HCT116 (cell line): Measurements from ENCODE around the gene PITHD1. TPM values are rescaled to one million over a fixed set of nuclear protein-coding genes. Genes with fewer than 3 reads are reported as not detected.

Experiments
- ATAC-seq: fragments of 200-7000 bp; cut with Tn5 transposase; 2 replicates; pipeline ENCODE4 v1.9.1; 2020; ENCODE audit warnings: mild to moderate bottlenecking, moderate library complexity
- BruUV-seq: library from RNA; stranded (reverse); fragments of 400-500 nt; replicated peaks from 2 replicates; lab custom pipeline; 2021; lab: Mats Ljungman, UMichigan
- CTCF ChIA-PET: fragments of 300-600 bp; sonication (Branson Sonifier 250); formaldehyde crosslinking; loops from one replicate; lab custom pipeline; 2021; ENCODE audit warnings: antibody characterized with exemption; lab: Charles Lee
- POLR2A ChIA-PET: fragments of 300-600, 350-600 bp; sonication (Branson Sonifier 250); formaldehyde crosslinking; loops from one replicate; lab custom pipeline; 2021; ENCODE audit warnings: antibody characterized with exemption; lab: Charles Lee
- RAD21 ChIA-PET, 2 experiments: fragments of 300-600 bp; sonication (Branson Sonifier 250); formaldehyde crosslinking; loops; one replicate each; lab custom pipeline; 2023; ENCODE audit warnings: low total read pairs in 2 of 2; ENCODE audit not compliant: uncharacterized antibody in 2 of 2, unreplicated experiment in 2 of 2, low non-redundant PET in 1 of 2; lab: Charles Lee
- DNase-seq: peaks from one replicate; pipeline ENCODE4 v3.0.0-alpha.2; 2010; ENCODE audit warnings: low read depth, low spot score
- H2AFZ ChIP-seq: fragments of 200-600 bp; shearing (Covaris generic), sonication (generic); 2 replicates; pipeline ENCODE4 v1.6.1; 2017; ENCODE audit warnings: low read depth, mixed run types, mixed read lengths, antibody characterized with exemption, low read length; ENCODE audit not compliant: poor library complexity, severe bottlenecking
- H3K27ac ChIP-seq: 2 replicates; pipeline ENCODE4 v1.5.1; 2012; ENCODE audit warnings: low read depth, low read length
- H3K27me3 ChIP-seq: fragments of 200-600 bp; sonication (generic); 2 replicates; pipeline ENCODE4 v1.6.1; 2016; ENCODE audit warnings: mixed run types, low read length, mixed read lengths; ENCODE audit not compliant: insufficient read depth
- H3K36me3 ChIP-seq, 2 experiments: fragments of 200-500 bp in 1 of 2; fragments of 200-600 bp in 1 of 2; sonication (Bioruptor generic) in 1 of 2; sonication (generic) in 1 of 2; 2 replicates each; pipeline versions ENCODE4 v1.5.1 to v1.6.1; 2014 to 2016; ENCODE audit warnings: low read length in 2 of 2, inconsistent platforms in 1 of 2, mixed read lengths in 1 of 2, mixed run types in 1 of 2; ENCODE audit not compliant: insufficient read depth in 2 of 2, control insufficient read depth in 1 of 2
- H3K4me1 ChIP-seq, 2 experiments: fragments of 200-600 bp in 1 of 2; sonication (generic) in 1 of 2; 2 replicates each; pipeline versions ENCODE4 v1.5.1 to v1.6.1; 2012 to 2017; ENCODE audit warnings: low read length in 2 of 2, inconsistent platforms in 1 of 2, mild to moderate bottlenecking in 1 of 2, mixed read lengths in 1 of 2, mixed run types in 1 of 2, moderate library complexity in 1 of 2; ENCODE audit not compliant: insufficient read depth in 2 of 2, control insufficient read depth in 1 of 2
- H3K4me2 ChIP-seq: fragments of 200-600 bp; sonication (generic); 2 replicates; pipeline ENCODE4 v1.6.1; 2017; ENCODE audit warnings: mixed run types, low read length, mixed read lengths
- H3K4me3 ChIP-seq, 2 experiments: fragments of 200-600 bp in 1 of 2; sonication (generic) in 1 of 2; replicated peaks in 1 of 2; 2 replicates each; pipeline ENCODE4 v1.5.1; 2011 to 2016; ENCODE audit warnings: low read length in 2 of 2, control low read depth in 1 of 2, low read depth in 1 of 2, mild to moderate bottlenecking in 1 of 2, mixed read lengths in 1 of 2, mixed run types in 1 of 2
- H3K79me2 ChIP-seq: fragments of 200-600 bp; sonication (generic); 2 replicates; pipeline ENCODE4 v1.6.1; 2017; ENCODE audit warnings: mild to moderate bottlenecking, mixed run types, low read length, moderate library complexity, mixed read lengths; ENCODE audit not compliant: insufficient read depth
- H3K9ac ChIP-seq: fragments of 200-600 bp; sonication (generic); 2 replicates; pipeline ENCODE4 v1.6.1; 2016; ENCODE audit warnings: low read length, mixed read lengths
- H3K9me2 ChIP-seq: fragments of 200-600 bp; sonication (generic), shearing (Covaris generic); 2 replicates; pipeline ENCODE4 v1.6.1; 2017; ENCODE audit warnings: mixed run types, mild to moderate bottlenecking, moderate library complexity; ENCODE audit not compliant: insufficient read depth
- H3K9me3 ChIP-seq, 2 experiments: fragments of 200-500 bp in 1 of 2; fragments of 200-600 bp in 1 of 2; sonication (Bioruptor generic) in 1 of 2; sonication (generic) in 1 of 2; 2 replicates each; pipeline ENCODE4 v1.6.1; 2014 to 2017; ENCODE audit warnings: low read length in 2 of 2, mixed read lengths in 2 of 2, inconsistent platforms in 1 of 2, low read depth in 1 of 2, mild to moderate bottlenecking in 1 of 2, mixed run types in 1 of 2, moderate library complexity in 1 of 2; ENCODE audit not compliant: control insufficient read depth in 1 of 2, insufficient read depth in 1 of 2
- H4K20me1 ChIP-seq: fragments of 200-600 bp; sonication (generic), shearing (Covaris generic); 2 replicates; pipeline ENCODE4 v1.6.1; 2017; ENCODE audit warnings: mixed run types, mild to moderate bottlenecking, moderate library complexity; ENCODE audit not compliant: insufficient read depth
- CBX3 ChIP-seq: IDR thresholded peaks from 2 replicates; pipeline ENCODE4 v1.6.1; 2012; ENCODE audit warnings: low read depth
- CEBPB ChIP-seq: IDR thresholded peaks from 2 replicates; pipeline ENCODE4 v1.6.1; 2012; ENCODE audit warnings: low read depth
- ELF1 ChIP-seq: IDR thresholded peaks from 2 replicates; pipeline ENCODE4 v1.6.1; 2012; ENCODE audit warnings: low read depth, borderline replicate concordance
- EZH2 ChIP-seq: fragments of 200-600 bp; sonication (generic); IDR thresholded peaks from 2 replicates; pipeline ENCODE4 v1.6.1; 2017; ENCODE audit warnings: antibody characterized with exemption, mixed run types
- EZH2phosphoT487 ChIP-seq: fragments of 200-600 bp; IDR thresholded peaks from 2 replicates; pipeline ENCODE4 v1.6.1; 2018; ENCODE audit warnings: antibody characterized with exemption, borderline replicate concordance
- FOSL1 ChIP-seq: IDR thresholded peaks from 2 replicates; pipeline ENCODE4 v1.6.1; 2012; ENCODE audit warnings: low read depth
- JUND ChIP-seq: IDR thresholded peaks from 2 replicates; pipeline ENCODE4 v1.6.1; 2012
- POLR2A ChIP-seq: IDR thresholded peaks from 2 replicates; pipeline ENCODE4 v1.7.0; 2011; ENCODE audit warnings: borderline replicate concordance; ENCODE audit not compliant: insufficient read depth, insufficient read length; ENCODE audit errors: extremely low read depth
- POLR2AphosphoS5 ChIP-seq: IDR thresholded peaks from 2 replicates; pipeline ENCODE4 v1.6.1; 2011; ENCODE audit warnings: mild to moderate bottlenecking, low read depth, low read length, moderate library complexity
- RAD21 ChIP-seq: IDR thresholded peaks from 2 replicates; pipeline ENCODE4 v1.6.1; 2012; ENCODE audit warnings: low read depth, mild to moderate bottlenecking
- TCF7L2 ChIP-seq: IDR thresholded peaks from 2 replicates; pipeline ENCODE4 v1.7.0; 2011; ENCODE audit warnings: borderline replicate concordance, inconsistent platforms; ENCODE audit not compliant: insufficient read depth, insufficient read length; ENCODE audit errors: extremely low read depth
- ZFX ChIP-seq: fragments of 450-650 bp; IDR thresholded peaks from 2 replicates; pipeline ENCODE4 v1.6.1; 2017
- ZNF274 ChIP-seq: fragments of 200-500 bp; sonication (Bioruptor generic); IDR thresholded peaks from 2 replicates; pipeline ENCODE4 v1.6.1; 2014; ENCODE audit warnings: mild to moderate bottlenecking, low read depth, low read length, inconsistent platforms
- intact Hi-C: fragments of 100-400 bp; cut with micrococcal nuclease; formaldehyde crosslinking; loops from 2 replicates; pipeline ENCODE4 v1.10.0; 2022
- total RNA-seq: library from RNA; stranded (reverse); gene quantifications from one replicate; pipeline ENCODE4 v1.2.1, GENCODE V29; 2021; ENCODE audit not compliant: unreplicated experiment
- TF ChIP-seq, protein P1 (sequence below): IDR thresholded peaks from 2 replicates; pipeline ENCODE4 v1.6.1; 2011; ENCODE audit warnings: mild to moderate bottlenecking, low read length, moderate library complexity; ENCODE audit not compliant: insufficient replicate concordance; ENCODE audit errors: extremely low read depth
- TF ChIP-seq, protein P2 (sequence below): IDR thresholded peaks from 2 replicates; pipeline ENCODE4 v1.6.1; 2012
- TF ChIP-seq, protein P3 (sequence below), 3 experiments: fragments of 200-600 bp in 1 of 3; sonication (generic) in 1 of 3; IDR thresholded peaks in 2 of 3; conservative IDR thresholded peaks in 1 of 3; 2 replicates each; pipeline ENCODE4 v1.5.1; 2012 to 2017; ENCODE audit warnings: low read depth in 2 of 3, low read length in 2 of 3, antibody characterized with exemption in 1 of 3, borderline replicate concordance in 1 of 3, control low read depth in 1 of 3, mild to moderate bottlenecking in 1 of 3, mixed read lengths in 1 of 3, mixed run types in 1 of 3, moderate library complexity in 1 of 3; ENCODE audit not compliant: insufficient read depth in 1 of 3

PITHD1 gene
- total RNA-seq, 1 experiment from 2014 or later = 57.2 TPM

DNA sequence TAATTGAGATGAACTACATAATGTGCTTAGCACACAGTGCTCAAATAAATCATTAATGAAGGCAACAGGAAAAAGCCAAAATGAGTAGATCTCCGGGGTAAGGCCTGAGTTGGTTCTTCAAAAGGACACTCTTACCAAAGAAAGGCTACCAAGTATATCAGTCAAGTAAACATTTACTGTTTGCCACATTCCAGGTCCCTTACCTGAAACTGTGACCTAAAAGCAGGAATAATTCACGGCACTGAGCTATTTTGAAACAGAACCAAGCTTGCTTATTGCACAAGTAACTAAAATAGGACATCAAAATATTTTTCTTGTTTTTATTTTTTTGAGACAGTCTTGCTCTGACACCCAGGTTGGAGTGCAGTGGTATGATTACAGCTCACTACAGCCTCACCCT is 2.0 kb upstream of the PITHD1 start:
- Histone ChIP-seq H3K27me3 (no peaks in the 10 kb centered on the region), H3K36me3 (peaks cover under 1 to 8% of the 10 kb centered on the region in 2 experiments; a peak in 2 of 4 replicates), H3K4me3 (no peak overlapping the region), H3K4me2 (no peak overlapping the region), H3K9ac (no peak overlapping the region), H3K4me1 (peaks cover 18 to 23% of the 10 kb centered on the region in 2 experiments), H3K9me2 (no peaks in the 10 kb centered on the region), H2AFZ (no peak overlapping the region), H3K9me3 (no peaks in the 10 kb centered on the region), H3K79me2 (peaks cover 56% of the 10 kb centered on the region), H3K27ac (no peak overlapping the region), H4K20me1 (peaks cover 11% of the 10 kb centered on the region; the same call in 1 of the 2 replicates)
- intact Hi-C loops = no loop called here
- CTCF ChIA-PET = no interaction called here
- POLR2A ChIA-PET = interaction anchor here (0.5 kb wide), 1 partner anchor 63 kb away, joined by 3 read pairs; no protein-coding TSS in a partner anchor
- BruUV-seq = no TSS peak
- no peak for TF ChIP-seq POLR2AphosphoS5
- no peak for TF ChIP-seq POLR2A
- no peak for TF ChIP-seq JUND
- no peak for TF ChIP-seq FOSL1
- TF ChIP-seq CEBPB = no peak
- no peak for TF ChIP-seq RAD21
- ATAC-seq (no peak), DNase-seq (no peak)
- RAD21 ChIA-PET = no interaction called here

DNA sequence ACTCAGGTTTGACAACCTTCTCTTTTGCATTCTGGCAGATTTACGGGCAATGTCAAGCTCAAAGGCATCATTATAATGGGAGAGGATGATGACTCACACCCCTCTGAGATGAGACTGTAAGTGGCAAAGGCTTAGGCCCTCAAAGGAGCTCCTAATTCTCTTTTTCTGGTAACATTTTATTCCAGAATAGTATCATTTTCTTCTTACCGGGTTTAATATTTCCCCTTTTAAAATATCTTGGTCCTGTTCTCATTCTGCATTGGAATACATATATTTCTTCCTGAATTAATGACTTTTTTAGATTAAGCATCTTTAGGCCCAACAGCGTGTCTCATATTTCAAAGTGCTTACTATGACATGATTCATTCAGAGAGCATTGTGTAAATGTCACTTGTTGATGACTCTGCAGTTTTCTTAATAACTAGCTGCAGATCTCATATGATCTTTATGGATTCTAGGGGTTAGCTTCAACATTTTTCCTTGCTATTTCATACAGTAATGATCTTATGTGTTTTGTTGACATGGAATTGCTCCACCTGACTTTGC is 1.7 kb downstream of the PITHD1 start:
- Histone ChIP-seq H3K9me3 (no peaks in the 10 kb centered on the region), H3K9ac (peak overlapping the region; percentile 90; the same call in 1 of the 2 replicates), H3K36me3 (peaks cover 17 to 21% of the 10 kb centered on the region in 2 experiments; a peak in 3 of 4 replicates), H3K9me2 (no peaks in the 10 kb centered on the region), H3K79me2 (peaks cover 82% of the 10 kb centered on the region), H3K27me3 (no peaks in the 10 kb centered on the region), H3K4me1 (peaks cover 18 to 21% of the 10 kb centered on the region in 2 experiments), H2AFZ (no peak overlapping the region), H3K27ac (peak overlapping the region; percentile 39; the same call in 1 of the 2 replicates), H3K4me2 (peak overlapping the region; percentile 84), H4K20me1 (peaks cover 11% of the 10 kb centered on the region; the same call in 1 of the 2 replicates), H3K4me3 (peak overlapping the region; percentile 98 to 99)
- RAD21 ChIA-PET = no interaction called here
- BruUV-seq = no TSS peak
- ATAC-seq (no peak), DNase-seq (no peak)
- CTCF ChIA-PET = interaction anchor here (0.7 to 2.9 kb wide), 4 partner anchors 10 to 137 kb away, joined by 4 to 9 read pairs (median 6); partner anchors contain the start of gene LYPLA2
- POLR2A ChIA-PET = interaction anchor here (1.0 to 3.5 kb wide), 4 partner anchors 9 to 45 kb away, joined by 3 to 30 read pairs (median 4); partner anchors contain the start of genes HMGCL and LYPLA2
- intact Hi-C loops = no loop called here
- no peak for TF ChIP-seq CBX3
- peak; percentile 73 for TF ChIP-seq FOSL1
- TF ChIP-seq, protein P1, sequence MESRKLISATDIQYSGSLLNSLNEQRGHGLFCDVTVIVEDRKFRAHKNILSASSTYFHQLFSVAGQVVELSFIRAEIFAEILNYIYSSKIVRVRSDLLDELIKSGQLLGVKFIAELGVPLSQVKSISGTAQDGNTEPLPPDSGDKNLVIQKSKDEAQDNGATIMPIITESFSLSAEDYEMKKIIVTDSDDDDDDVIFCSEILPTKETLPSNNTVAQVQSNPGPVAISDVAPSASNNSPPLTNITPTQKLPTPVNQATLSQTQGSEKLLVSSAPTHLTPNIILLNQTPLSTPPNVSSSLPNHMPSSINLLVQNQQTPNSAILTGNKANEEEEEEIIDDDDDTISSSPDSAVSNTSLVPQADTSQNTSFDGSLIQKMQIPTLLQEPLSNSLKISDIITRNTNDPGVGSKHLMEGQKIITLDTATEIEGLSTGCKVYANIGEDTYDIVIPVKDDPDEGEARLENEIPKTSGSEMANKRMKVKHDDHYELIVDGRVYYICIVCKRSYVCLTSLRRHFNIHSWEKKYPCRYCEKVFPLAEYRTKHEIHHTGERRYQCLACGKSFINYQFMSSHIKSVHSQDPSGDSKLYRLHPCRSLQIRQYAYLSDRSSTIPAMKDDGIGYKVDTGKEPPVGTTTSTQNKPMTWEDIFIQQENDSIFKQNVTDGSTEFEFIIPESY = no peak
- TF ChIP-seq, protein P2, sequence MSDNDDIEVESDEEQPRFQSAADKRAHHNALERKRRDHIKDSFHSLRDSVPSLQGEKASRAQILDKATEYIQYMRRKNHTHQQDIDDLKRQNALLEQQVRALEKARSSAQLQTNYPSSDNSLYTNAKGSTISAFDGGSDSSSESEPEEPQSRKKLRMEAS = 0 out of 2 replicates have a peak, but pooled peaks have one; percentile 1
- TF ChIP-seq, protein P3, sequence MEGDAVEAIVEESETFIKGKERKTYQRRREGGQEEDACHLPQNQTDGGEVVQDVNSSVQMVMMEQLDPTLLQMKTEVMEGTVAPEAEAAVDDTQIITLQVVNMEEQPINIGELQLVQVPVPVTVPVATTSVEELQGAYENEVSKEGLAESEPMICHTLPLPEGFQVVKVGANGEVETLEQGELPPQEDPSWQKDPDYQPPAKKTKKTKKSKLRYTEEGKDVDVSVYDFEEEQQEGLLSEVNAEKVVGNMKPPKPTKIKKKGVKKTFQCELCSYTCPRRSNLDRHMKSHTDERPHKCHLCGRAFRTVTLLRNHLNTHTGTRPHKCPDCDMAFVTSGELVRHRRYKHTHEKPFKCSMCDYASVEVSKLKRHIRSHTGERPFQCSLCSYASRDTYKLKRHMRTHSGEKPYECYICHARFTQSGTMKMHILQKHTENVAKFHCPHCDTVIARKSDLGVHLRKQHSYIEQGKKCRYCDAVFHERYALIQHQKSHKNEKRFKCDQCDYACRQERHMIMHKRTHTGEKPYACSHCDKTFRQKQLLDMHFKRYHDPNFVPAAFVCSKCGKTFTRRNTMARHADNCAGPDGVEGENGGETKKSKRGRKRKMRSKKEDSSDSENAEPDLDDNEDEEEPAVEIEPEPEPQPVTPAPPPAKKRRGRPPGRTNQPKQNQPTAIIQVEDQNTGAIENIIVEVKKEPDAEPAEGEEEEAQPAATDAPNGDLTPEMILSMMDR (IDR thresholded peaks at IDR 0.05 in 2 of 3, conservative IDR thresholded peaks at IDR 0.05 in 1 of 3; ENCODE audit: borderline replicate concordance in 1 of 3, insufficient read depth in 1 of 3, low read depth in 2 of 3, low read length in 2 of 3) = no peak
- no peak for TF ChIP-seq EZH2phosphoT487
- no peak for TF ChIP-seq ZNF274
- no peak for TF ChIP-seq RAD21
- no peak for TF ChIP-seq ELF1
- TF ChIP-seq EZH2 = no peak
- TF ChIP-seq TCF7L2 = peak; percentile 31
- TF ChIP-seq POLR2AphosphoS5 = no peak
- TF ChIP-seq ZFX = no peak
